HAP-1 (cell line): ENCODE measurements around the gene QSOX2.

ENCODE experiments used
- DNase-seq, 2 experiments: peaks; one replicate each; pipeline ENCODE4 v3.0.0-alpha.2; 2016 to 2020; ENCODE audit warnings: low spot score in 2 of 2
- H3K27me3 ChIP-seq: fragments of 250-450 bp; sonication (Bioruptor Pico); 2 replicates; pipeline ENCODE4 v1.5.1; 2020; ENCODE audit warnings: low read depth, mild to moderate bottlenecking, moderate library complexity
- H3K36me3 ChIP-seq: fragments of 250-450 bp; sonication (Bioruptor Pico); replicated peaks from 2 replicates; pipeline ENCODE4 v1.5.1; 2020; ENCODE audit warnings: mild to moderate bottlenecking
- H3K4me1 ChIP-seq: fragments of 250-450 bp; sonication (Bioruptor Pico); 2 replicates; pipeline ENCODE4 v1.5.1; 2020; ENCODE audit warnings: mild to moderate bottlenecking
- H3K4me3 ChIP-seq: fragments of 250-450 bp; sonication (Bioruptor Pico); 2 replicates; pipeline ENCODE4 v1.5.1; 2020; ENCODE audit warnings: mild to moderate bottlenecking, moderate library complexity
- H3K9me3 ChIP-seq: fragments of 250-450 bp; sonication (Bioruptor Pico); 2 replicates; pipeline ENCODE4 v1.5.1; 2020; ENCODE audit warnings: mild to moderate bottlenecking, moderate library complexity
- in situ Hi-C: fragments of 300-500 bp; cut with MboI; formaldehyde crosslinking; loops from 3 replicates; pipeline ENCODE4 v1.14.3; 2020; ENCODE audit warnings: low sequenced_read_pairs, inconsistent platforms, mixed read lengths

QSOX2 gene

DNA sequence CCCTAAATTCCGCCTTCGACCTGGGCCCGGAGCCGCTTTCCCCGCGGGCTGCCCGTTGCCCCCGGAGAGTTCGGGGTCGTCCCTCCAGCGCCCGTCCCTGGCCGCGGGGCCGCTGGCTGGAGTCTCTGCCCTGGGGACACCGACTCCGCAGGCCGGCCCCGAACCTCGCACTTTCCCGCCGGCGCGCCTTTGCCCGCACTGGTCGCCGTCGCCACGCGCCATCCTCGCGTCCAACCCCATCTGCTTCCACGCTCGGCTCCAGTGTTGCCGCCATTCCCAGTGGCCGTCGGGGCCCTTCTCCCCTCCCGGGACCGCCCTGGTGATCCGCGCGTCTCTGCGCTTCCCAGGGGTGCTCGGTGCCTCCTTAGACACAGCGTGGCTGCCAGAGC, 51.7 kb downstream of the QSOX2 start:
- Histone ChIP-seq H3K9me3 (no peaks in the 10 kb centered on the region), H3K27me3 (peaks cover 73% of the 10 kb centered on the region), H3K36me3 (no peaks in the 10 kb centered on the region), H3K4me1 (peaks cover 2% of the 10 kb centered on the region), H3K4me3 (no peak overlapping the region)
- in situ Hi-C loops, result no loop called here
- no peak for DNase-seq

DNA sequence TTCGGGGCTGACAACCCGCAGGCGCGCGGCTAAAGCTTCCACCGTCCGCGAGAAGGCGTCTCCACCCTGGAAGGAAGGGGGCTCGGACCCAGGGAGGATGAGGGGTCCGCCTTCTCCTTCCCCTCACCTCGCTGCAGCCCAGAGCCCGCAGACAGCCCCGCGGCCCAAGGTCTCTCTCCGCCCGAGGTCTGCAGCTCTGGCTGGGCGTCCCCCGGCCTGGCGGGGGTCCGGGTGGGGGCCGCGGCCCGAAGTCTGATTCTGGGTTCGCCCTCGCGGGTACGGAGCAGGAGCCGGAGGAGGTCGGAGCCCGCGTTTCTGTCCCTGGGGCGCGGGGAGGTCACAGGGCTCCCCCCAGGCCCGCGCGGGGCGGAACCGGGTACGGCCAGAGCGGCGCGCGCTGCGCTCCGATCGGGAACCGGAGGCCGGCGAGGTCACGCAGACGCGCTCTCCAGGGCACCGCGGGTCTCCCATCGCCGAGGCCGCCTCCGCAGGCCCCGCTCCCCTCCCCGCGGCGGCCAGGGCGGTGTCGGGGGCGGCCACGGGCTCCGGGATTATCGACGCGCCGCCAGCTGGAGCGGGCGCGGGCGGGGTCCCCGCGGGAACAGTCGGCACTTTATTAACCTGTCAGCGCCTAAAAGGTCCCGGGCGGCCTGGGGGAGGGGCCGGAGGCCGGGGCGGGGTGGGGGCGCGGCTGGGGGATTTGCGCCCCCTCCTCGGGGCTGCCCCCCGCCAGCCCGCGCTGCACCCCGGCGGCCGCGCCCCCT, 52.3 kb downstream of the QSOX2 start:
- peaks cover 68% of the 10 kb centered on the region for H3K27me3 ChIP-seq
- no peak for DNase-seq
- no peaks in the 10 kb centered on the region for H3K36me3 ChIP-seq
- in situ Hi-C loops, result no loop called here
- H3K4me3 ChIP-seq, result no peak overlapping the region
- no peaks in the 10 kb centered on the region for H3K9me3 ChIP-seq
- H3K4me1 ChIP-seq, result peaks cover 2% of the 10 kb centered on the region

DNA sequence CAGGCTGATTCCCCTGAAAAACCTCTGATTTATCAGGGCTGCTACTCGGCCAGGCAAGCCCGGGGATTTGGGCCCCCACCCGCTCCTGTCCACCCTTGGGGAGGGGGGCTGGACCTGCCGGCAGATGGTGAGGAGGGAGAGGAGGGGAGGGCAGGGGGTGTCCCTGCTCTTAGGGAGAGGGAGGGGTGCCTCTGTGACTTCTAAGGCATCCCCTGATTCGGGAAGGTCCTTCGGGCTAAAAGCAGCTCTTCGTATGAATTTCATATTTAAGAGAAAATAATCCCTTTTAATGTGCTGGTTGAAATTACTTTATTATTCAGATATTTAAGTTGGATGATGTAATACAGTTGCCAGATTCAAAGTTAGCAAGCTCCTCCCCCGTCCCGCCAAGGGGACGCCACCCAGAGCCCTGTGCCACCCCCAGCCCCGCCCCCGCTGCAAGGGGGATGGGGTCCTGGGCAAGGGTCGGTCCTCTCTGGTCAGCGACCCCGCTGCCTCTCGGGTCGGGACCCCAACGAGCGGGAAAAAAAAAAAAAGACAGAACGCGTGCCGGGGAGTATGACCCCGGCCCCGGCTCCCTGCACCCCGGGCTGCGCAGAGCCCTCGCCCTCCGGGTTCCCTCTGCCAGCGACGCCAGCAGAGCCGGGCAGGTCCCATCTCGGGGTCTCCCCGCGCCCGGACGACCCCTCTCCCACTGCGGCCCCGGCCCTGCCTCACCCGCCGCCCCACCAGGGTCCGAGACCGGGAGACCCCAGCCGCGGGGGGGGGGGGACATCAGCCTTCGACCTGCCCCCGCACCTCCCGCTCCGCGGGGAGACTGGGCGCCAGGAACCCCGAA, 53.1 kb downstream of the QSOX2 start:
- H3K9me3 ChIP-seq, result no peaks in the 10 kb centered on the region
- no peaks in the 10 kb centered on the region for H3K36me3 ChIP-seq
- peaks cover 60% of the 10 kb centered on the region for H3K27me3 ChIP-seq
- H3K4me3 ChIP-seq, result no peak overlapping the region
- in situ Hi-C loops, result no loop called here
- no peak for DNase-seq
- peaks cover 2% of the 10 kb centered on the region for H3K4me1 ChIP-seq

DNA sequence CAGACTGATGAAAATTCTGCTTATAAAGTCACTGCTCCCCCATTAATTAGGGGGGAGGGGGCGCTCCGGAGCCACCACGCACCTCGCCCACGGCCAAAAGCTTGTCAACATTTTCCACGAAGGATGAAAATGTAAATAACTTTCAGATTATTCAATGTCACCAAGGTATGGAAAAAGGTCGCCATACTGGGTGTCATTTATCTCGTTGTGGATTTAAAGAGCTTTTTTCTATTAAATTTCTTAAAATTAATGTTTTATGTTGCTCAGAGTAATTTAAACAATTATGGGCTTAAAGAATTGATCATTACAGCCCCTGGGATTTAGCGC, 53.7 kb downstream of the QSOX2 start:
- H3K9me3 ChIP-seq, result no peaks in the 10 kb centered on the region
- peaks cover 54% of the 10 kb centered on the region for H3K27me3 ChIP-seq
- in situ Hi-C loops, result no loop called here
- DNase-seq, result no peak
- peaks cover 2% of the 10 kb centered on the region for H3K4me1 ChIP-seq
- H3K4me3 ChIP-seq, result no peak overlapping the region
- no peaks in the 10 kb centered on the region for H3K36me3 ChIP-seq

DNA sequence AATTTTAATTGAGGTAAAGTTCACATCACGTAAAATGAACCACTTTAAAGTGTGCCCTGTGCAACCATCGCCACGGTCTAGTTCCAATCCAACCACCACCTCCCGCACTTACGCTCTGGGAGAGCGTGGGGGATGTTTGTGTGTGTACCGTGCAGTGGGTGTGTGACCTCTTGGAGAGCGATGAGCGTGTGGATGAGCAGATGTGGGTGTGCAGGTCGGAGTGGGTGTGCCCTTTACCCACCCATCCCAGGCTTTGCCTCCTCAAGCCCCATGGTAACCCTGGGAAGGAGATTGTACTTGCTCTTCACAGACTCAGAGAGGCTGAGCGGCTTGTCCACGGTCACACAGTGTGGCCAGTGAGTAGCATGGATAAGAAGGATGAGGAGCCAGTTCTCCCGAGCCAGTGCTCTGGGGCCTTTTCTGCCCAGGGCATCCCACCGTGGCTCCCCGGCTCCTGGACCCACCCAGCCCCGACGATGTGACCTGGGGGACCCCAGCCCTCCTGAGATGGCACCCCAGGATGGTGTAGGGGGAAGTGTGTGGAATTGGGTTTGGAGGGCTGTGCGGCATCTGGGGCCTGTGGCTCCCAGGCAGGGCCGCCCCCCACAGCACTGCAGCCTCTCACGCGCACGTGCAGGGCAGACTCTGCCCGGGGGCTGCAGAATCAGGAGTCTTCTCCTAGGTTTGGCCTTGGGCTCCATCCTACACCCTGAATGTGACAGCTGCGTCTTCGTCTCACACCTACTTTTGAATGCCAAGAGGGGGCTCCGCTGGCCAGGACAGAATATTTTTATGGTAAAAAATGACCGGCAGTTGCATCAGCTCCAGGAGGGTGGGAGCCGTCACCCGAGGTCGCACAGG, 54.3 kb downstream of the QSOX2 start:
- DNase-seq, result no peak
- Histone ChIP-seq H3K9me3 (no peaks in the 10 kb centered on the region), H3K36me3 (no peaks in the 10 kb centered on the region), H3K27me3 (peaks cover 48% of the 10 kb centered on the region), H3K4me3 (no peak overlapping the region), H3K4me1 (peaks cover 2% of the 10 kb centered on the region)
- in situ Hi-C loops, result no loop called here

DNA sequence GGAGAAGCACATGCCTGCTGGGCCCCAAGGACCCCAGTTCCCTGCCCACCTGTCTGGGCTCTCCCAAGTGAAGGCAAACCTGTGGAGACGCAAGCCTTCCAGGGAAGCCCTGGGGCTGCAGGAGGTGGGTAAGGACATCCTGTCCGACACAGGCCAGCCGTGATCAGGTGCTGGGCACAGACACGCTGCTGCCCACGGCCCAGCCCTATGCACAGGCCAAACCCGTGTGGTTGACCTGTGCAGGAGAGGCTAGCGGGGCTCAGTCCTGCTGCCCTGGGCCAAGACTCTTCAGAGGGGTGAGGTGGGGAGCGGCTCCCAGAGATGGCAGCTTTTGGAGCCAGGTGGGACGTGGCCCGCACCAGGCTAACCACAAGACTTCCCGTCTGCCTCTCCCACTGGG, 55.0 kb downstream of the QSOX2 start:
- H3K4me1 ChIP-seq, result peaks cover 2% of the 10 kb centered on the region
- no peak overlapping the region for H3K4me3 ChIP-seq
- no peak for DNase-seq
- H3K9me3 ChIP-seq, result no peaks in the 10 kb centered on the region
- in situ Hi-C loops, result no loop called here
- H3K27me3 ChIP-seq, result peaks cover 41% of the 10 kb centered on the region
- no peaks in the 10 kb centered on the region for H3K36me3 ChIP-seq

DNA sequence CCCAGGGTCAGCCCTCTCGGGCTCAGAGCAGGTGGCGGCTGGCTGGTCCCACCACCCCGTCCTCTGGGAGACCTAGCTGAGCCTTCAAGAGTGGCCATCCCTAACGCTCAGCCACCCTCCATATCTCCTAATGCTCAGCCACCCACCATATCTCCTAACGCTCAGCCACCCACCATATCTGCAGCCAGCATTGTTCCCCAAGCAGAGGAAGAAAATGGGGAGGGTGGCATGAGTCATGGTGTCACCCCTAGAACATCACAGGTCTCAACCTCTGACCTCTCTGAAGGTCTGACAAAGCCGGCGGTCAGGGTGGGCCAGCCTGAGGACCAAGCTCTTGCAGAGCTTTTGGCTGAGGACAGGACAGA, 55.4 kb downstream of the QSOX2 start:
- no peak for DNase-seq
- Histone ChIP-seq H3K27me3 (peaks cover 39% of the 10 kb centered on the region), H3K4me1 (peaks cover 2% of the 10 kb centered on the region), H3K9me3 (no peaks in the 10 kb centered on the region), H3K4me3 (no peak overlapping the region), H3K36me3 (no peaks in the 10 kb centered on the region)
- in situ Hi-C loops, result no loop called here

DNA sequence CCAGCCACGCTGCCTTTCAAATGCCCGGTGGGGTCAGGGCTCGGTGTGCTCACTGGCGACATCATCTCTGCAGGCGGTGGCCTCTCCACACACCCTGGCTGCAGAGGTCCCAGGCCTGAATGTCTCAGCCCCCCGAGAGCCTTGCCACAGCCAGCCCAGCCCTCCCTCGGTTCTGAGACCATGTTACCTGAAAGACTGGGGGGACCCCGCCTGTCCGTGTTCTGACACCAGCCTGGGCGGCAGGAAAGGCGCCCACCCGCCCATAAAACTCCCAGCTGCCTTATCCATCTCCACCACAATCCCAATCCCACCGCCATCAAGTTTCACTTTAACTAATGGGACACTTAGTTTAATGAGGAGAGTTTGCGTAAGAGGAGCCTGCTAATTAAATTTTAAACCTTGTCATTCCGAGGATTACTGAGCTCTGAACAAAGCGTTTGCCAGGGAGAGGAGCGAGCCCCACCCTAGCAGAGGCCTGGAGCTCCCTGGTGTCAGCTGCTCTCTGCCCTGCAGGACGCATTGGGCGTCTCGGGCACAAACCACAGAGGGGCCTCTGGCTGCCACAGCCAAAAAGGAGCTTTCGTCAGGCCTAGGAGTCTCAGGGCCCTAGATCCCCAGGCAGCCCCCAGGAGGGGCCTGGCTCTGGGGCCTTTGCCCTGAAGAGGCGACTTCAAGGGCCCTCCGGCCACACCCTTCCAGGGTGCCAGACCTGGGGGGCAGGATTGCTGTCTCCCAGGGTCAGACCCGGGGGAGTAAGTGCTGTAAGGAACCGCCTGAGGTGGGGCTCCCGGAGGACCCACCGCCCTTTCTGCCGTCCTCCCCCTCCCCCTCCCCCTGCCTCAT, 56.0 kb downstream of the QSOX2 start:
- Histone ChIP-seq H3K9me3 (no peaks in the 10 kb centered on the region), H3K4me3 (no peak overlapping the region), H3K27me3 (peaks cover 33% of the 10 kb centered on the region), H3K36me3 (no peaks in the 10 kb centered on the region), H3K4me1 (peaks cover 2% of the 10 kb centered on the region)
- in situ Hi-C loops, result no loop called here
- peak in 1 of 2 experiments; percentile 45 for DNase-seq

DNA sequence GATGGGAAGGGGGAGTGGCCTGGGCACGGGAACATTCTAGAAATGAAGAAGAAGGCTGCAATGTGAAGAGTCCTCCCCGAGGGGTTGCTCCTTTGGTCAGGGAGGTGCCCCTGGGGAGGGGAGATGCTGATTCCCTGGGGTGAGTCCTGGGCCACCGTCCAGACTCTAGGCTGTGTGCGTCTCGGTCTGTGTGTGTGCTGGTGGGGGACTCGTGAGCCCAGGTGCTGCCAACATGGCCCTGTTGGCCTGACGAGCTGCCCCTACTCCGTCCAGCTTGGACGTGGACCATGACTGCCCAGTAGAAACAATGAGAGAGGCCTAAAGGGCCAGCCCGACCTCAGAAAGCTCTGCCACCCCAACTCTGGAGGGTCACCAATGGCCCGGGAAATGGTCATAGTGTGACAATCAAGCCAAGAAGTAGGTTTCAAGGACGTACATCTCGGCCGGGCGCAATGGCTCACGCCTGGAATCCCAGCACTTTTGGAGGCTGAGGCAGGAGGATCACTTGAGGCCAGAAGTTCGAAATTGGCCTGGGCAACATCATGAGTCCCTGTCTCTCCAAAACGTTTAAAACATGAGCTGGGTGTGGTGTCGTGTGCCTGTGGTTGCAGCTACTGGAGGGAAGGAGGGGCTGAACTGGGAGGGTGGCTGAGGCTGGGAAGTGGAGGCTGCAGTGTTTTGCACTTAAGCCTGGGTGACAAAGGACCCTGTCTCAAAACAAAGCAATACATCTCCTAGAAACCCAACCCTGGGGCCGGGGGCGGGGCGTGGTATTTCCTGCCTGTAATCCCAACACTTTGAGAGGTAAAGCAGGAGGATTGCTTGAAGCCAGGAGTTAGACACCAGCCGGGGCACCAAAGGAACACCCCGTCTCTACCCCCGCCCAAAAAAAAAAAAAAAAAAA, 57.7 kb downstream of the QSOX2 start:
- H3K4me1 ChIP-seq, result peaks cover 2% of the 10 kb centered on the region
- peaks cover 18% of the 10 kb centered on the region for H3K27me3 ChIP-seq
- no peaks in the 10 kb centered on the region for H3K36me3 ChIP-seq
- H3K4me3 ChIP-seq, result no peak overlapping the region
- DNase-seq, result peak; percentile 36 to 76
- no peaks in the 10 kb centered on the region for H3K9me3 ChIP-seq
- in situ Hi-C loops, result no loop called here

DNA sequence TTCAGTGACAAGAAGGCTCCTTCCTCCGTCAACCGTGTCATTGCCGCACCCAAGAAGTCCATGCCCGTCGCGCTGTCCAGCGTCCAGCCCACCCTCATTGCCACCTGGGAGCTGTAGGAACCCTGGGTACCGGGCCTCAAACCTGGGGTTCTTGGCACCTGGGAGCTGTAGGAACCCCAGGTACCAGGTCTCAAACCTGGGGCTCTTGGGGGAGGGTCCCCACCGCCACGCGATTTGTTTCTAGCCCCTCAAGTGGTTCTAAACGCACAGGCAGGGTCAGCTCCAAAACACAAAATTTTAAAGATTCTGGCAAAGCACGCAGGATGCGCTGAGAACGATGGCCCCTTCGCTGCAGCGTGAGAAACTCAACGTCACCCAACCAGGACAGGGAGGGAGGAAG, 58.4 kb downstream of the QSOX2 start:
- in situ Hi-C loops, result no loop called here

DNA sequence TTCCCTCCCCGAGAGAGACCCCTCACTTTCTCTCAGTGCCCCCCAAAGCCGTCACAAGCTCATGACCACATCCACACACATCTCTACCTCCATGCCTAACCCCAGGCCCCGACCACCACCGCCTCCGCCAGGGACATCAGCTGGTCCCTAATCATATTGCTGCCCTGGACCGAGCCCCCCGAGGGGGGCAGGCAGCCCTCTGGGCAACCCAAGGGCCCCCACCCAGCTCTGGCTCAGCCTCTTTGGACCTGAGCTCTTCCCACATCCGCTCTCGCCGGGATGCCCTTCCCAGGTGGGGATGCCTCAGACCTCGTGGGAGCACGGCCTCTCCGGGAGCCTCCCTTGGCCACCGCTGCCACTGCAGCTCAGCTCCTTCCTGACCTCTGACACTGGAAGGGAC, 59.2 kb downstream of the QSOX2 start:
- Histone ChIP-seq H3K4me3 (no peak overlapping the region), H3K9me3 (no peaks in the 10 kb centered on the region), H3K27me3 (peaks cover 2% of the 10 kb centered on the region), H3K36me3 (no peaks in the 10 kb centered on the region), H3K4me1 (peaks cover 2% of the 10 kb centered on the region; the same call in 1 of the 2 replicates)
- no peak for DNase-seq
- in situ Hi-C loops, result no loop called here

More for the DNA sequence above, 58.4 kb downstream of the QSOX2 start:
- peaks cover 2% of the 10 kb centered on the region for H3K4me1 ChIP-seq
- H3K36me3 ChIP-seq, result no peaks in the 10 kb centered on the region
- H3K4me3 ChIP-seq, result no peak overlapping the region
- no peak for DNase-seq
- peaks cover 10% of the 10 kb centered on the region for H3K27me3 ChIP-seq
- H3K9me3 ChIP-seq, result no peaks in the 10 kb centered on the region

DNA sequence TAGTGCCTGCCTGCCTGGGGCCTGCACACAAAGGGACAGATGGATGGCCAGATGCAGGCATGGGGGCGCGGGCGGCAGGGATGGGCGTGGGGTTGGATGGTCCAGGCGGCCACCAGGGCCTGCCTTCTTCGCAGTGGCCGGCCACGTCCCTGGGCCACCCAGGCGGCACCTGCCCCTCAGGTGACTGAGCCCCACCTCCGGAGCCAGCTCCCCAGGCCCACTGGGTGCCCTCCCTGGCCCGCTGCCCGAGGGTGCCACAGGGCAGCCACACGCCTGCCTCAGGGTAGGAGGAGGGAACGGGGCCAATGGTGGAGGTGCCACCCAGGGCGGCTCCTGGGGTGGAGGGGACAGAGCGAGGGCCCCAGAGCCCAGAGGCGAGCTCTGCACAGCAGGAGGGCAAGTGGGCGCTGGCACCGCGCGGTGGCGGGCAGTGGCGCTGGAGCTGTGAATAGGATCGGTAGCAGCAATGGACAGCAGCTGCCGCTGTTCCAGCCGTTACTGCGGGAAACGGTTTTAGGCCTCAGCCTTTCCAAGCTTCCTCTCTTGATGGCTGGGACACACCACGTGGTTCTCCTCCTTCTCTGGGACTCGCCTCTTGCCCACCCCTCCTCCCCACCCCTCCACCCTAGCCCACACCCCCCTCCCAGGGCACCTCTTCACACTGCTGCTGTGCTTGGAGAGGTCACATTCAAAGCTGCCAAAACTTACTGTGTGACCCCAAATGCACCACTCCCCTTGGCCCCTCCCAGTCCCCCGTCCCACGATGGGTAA, 59.8 kb downstream of the QSOX2 start:
- no peak for DNase-seq
- no peaks in the 10 kb centered on the region for H3K36me3 ChIP-seq
- H3K4me1 ChIP-seq, result peaks cover 2% of the 10 kb centered on the region; the same call in 1 of the 2 replicates
- no peak overlapping the region for H3K4me3 ChIP-seq
- H3K9me3 ChIP-seq, result no peaks in the 10 kb centered on the region
- in situ Hi-C loops, result no loop called here
- no peaks in the 10 kb centered on the region; the same call in 1 of the 2 replicates for H3K27me3 ChIP-seq
